HG03103 (cell line): ENCODE data around the gene ALG8.

Source experiments
- ATAC-seq: cut with Tn5 transposase; IDR thresholded peaks from one replicate; pipeline ENCODE4 v1.9.1; 2021; ENCODE audit warnings: low read depth; ENCODE audit not compliant: unreplicated experiment

Gene ALG8

DNA sequence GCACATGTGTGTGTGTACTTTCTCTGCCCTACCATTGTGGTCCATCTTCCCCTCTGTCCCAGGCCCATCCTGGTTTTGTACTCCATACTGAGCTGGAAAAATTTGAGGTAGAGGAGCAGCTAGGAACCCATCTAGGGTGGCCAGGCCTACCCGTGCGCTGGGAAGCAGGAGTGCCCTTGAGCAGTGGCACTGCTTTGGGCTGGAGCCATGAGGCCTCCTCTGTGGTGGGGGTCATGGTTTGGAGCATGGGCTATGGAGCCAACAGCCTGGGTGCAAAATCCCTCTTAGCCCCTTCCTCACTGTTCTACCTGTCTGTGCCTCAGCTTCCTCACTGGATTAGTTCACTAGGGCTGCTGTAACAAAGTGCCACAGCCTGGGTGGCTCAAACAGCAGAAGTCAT is 21.9 kb upstream of the ALG8 start:
- ATAC-seq = no peak

DNA sequence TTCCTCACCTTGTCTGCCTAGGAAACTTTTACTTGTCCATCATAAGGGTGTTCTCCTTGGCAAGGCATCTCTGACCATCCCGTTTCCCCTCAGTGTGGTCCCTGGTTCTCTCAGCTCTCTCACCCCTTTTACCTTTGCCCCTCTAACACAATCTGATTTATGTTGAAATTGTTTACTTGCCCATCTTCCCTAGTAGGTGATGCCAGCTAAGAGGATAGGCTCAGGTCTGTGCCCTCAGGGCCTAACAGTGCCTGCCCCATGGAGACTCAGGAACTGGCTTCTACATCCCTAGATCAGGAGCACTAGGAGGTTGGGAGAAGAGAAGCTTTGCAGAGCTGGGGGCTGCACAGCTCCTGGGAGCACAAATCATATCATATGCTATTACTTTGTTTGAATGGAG is 21.1 kb upstream of the ALG8 start:
- ATAC-seq = no peak

DNA sequence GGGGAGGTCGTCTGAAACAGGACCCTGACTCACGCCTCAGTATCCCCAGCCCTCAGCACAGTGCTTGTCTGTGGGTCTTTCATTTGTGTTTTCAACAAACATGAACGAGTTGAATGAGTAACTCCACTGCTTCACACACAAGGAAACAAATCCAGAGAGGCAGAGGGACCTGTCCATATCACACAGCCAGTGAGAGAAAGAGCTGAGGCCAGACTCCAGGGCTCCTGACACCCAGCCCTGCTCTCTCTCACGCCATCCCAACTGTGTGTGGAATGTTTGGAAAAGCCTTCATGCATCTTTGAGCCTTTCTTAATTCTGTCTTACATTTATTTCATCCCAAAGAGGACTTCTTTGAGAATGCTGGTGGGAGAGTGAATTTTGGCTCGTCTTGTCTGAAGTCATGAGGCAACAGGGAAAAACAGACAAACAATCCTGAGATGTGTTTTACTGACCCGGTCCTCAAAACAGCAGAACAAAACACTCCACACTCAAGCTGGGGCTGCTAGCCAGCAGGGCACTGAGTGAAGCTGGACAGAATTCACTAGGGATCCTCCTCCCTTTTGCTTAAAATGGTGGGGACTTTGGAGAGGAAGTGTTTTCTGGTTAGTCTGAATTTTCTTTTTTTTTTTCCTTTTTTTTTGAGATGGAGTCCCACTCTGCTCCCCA is 19.7 kb upstream of the ALG8 start:
- no peak for ATAC-seq

DNA sequence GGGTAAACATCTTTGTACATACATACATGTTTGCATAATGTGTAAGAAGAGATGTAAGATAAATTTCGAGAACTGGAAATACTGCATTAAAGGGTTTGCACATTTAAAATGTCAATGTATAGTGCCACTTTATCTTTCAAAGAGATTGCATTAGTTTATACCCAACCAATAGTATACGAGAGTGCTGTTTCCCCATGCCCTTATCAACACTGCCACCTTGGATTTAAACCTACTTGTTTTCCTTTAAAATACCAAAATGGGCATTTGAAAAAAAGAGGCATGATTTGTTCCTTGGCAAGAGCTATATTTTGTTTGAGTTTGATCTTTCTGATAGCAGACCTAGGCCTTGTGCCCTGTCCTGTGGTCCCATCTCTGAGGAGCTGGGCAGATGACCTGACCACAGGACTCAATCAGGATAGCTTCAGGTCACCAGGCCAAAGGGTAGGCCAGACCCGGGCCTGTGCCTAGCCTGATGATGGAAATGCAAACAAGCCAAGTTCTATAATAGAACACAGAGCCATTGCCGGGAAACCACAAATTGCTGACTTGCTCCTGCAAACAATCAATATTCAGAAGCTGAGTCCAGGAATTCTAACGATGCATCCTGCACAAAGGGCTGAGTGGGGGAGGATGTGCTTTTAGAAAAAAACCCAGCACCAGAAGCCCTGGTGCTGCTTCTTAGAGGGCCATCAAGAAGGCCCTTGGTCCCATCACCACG is 16.9 kb upstream of the ALG8 start:
- no peak for ATAC-seq

DNA sequence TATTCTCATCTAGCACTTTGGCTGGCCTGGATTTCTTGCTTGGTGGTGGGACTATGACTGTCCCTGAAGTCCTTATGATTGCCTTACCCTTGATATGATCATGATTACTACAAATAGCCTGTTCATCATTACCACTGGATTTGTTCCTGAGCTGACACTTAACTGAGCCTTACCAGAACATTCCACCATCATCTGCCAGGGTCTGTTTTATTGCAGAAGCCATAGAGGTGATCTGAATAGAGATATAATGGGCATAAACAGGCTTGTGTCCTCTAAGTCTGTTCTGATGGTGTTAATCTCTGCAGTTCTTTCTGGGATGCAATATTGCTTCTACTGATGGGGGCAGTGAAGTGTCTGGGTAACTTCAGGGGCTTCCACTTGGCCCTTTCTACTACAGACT is 12.4 kb upstream of the ALG8 start:
- ATAC-seq = no peak

DNA sequence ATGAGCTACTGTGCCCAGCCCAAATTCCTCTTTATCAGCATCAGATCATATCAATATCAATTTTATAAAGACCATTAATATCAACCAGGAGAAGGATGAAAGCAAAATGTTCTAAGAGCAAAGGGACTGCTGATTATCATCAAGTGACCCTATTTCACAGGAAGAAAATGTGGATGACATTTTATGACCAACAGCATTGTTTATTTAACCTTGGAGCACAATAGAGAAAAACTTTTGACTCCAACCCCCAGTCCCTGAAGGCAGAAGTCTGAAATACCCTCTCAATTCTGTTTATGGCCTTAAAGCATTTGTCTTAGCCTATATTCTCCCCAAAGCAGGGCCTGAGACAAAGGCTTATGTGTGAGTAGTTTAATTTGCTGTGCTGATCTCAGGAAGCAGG is 11.3 kb upstream of the ALG8 start:
- ATAC-seq = no peak

DNA sequence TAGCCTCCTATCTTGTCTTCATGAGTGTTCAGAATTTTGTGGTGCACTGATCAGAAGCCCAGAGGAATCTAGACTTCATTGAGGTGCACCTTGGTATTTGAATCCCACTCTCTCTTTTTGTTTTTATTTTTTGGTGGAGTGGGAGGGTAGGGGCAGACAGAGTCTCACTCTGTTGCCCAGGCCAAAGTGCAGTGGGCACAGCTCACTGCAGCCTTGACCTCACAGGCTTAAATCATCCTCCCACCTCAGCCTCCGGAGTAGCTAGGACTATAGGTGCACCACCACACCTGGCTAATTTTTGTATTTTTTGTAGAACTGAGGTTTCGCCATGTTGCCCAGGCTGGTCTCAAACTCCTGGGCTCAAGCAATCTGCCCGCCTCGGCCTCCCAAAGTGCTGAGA is 10.9 kb upstream of the ALG8 start:
- no peak for ATAC-seq

DNA sequence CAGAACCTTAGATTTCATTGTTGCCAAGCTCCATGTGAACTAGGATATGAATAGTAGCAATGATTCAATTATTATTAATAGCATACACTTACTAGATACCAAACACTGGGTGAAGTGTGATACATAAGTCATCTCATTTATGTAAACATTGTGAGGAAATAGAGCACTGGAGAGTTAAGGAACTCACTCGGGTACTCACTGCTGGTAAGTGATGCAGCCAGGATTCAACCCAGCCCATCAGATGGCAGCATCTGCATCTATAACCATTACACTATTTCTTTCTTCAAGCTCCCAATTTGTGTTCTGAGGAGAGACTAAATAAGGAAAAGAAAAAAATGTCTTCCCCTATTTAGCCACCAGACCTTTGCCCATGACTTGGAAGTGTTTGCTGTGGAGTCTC is 10.2 kb upstream of the ALG8 start:
- no peak for ATAC-seq

DNA sequence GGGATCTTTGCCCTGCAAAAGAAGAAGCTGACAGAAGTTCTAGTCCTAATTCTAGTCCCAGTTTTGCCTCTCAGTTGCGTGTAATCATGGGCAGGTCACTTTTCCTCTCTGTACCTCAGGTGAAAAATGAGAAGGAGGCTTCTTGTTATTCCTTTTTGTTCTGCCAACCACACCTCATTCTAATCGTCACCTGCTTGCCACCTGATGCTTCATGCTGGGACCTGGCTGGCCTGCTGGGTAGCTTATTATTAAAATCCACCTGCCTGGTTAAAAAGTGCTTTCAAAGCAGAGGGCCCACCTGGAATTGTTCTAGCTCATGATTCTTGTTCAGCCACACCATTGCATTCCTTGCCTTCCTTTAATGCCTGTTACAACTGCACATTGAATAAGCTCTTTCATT is 8.4 kb upstream of the ALG8 start:
- no peak for ATAC-seq

DNA sequence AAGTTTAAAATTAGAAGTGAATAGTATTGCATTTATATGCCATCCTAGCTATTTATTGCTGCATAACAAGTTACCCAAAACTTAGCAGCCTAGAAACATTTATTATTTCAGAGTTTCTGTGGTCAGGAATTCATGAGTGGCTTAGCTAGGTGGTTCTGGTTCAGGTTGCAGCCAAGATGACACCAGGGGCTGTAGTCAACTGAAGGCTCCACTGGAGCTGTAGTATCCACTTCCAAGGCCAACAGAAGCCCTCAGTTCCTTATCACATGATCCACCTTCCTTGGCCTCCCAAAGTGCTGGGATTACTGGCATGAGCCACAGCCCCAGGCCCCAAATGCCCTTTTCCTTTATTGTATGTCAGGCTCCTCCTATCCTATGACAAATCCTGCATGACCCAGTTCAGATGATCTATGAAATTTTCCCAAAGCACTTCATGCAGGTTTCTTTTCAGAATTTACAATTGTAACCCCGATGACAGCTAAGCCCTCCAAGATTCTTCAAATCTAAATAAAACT is 6.1 kb upstream of the ALG8 start:
- no peak for ATAC-seq

DNA sequence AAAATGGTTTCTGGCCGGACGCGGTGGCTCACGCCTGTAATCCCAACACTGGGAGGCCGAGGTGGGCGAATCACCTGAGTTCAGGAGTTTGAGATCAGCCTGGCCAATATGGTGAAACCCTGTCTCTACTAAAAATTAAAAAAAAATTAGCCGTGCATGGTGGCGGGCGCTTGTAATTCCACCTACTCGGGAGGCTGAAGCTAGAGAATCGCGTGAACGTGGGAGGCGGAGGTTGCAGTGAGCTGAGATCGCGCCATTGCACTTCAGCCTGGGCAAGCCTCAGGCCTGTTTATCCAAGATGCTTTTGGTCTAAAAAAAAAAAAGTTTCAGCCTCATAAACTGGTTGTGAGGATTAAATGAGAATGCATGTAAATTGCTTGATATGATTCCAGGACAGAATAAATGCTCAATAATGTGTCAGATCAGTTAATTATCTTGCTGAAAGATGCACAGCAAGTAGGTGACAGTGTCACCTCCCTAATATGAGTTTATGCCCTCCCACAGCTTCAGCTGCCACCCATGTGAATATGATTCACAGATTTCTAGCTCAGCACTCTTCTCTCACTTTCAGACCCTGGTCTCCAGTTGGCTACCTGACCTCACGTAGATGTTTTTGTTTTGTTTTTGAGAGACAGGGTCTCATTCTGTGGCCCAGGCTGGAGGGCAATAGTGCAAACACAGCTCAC is 1.1 kb upstream of the ALG8 start:
- ATAC-seq = no peak

DNA sequence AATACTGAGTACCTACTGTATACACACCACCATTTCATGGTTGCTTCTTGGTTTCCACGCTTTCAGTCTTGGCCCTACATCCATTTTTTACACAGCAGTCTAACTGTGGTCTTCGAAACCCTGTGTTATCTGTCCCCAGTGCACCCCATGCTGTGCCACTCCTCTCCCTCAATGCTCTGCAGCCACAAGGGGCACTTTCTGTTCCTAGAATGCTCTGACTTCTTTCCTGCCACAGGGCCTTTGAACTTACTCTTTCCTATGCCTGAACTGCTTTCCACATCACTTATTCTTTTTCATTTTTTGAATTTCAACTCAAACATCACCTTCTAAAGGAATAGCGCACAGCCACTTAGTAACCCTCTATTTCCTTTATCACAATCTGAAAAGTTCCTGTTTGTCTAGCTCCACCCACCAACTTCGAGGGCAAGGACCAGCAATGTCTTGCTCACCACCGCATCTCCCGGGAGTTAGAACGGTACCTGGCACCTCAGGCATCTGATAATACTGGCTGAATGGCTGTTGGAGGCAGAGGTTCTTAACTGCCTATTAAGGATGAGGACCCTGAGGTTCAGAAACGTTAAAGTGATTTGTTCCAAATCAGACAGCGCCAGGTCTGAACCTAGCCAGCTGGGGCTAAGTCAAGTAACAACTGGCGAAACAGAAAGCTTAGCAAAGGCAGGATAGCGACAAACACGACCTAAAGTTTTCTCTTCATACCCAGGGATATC is 568 bp downstream of the ALG8 start:
- peak; percentile 19 for ATAC-seq

DNA sequence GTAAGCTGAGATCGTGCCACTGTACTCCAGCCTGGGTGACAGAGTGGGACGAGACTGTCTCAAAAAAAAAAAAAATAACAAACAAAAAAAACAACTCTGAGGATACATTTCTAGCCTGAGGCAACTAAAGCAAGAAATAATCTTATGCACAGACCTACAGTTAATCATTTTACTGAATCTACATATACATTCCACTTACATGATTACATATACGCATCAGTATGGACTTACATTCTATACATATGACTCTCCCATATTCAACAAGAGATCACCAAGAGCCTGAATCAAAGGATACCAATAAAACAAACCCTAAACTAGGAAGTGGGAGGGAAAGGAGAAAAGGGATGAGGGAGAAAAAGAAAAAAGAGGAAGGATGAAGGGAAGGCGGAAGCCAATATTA is 1.1 kb downstream of the ALG8 start:
- ATAC-seq = no peak

DNA sequence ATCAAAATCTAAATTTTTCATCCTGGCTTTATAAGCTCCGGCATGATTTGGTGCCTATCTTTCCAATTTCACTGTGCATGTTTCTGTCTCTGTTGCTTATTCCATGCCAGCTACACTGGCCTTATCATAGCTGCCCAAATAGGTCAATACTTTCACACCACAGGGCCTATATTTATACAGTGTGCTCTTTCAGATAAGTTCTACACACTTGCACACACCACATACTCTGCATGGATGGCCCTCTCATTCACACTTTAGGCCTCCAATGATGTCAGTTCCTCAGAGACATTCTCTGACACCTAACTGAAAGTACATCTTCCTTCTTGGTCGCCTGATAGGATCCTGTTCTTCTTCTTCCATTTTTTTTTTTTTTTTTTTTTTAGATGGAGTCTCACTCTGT is 7.0 kb downstream of the ALG8 start:
- no peak for ATAC-seq

DNA sequence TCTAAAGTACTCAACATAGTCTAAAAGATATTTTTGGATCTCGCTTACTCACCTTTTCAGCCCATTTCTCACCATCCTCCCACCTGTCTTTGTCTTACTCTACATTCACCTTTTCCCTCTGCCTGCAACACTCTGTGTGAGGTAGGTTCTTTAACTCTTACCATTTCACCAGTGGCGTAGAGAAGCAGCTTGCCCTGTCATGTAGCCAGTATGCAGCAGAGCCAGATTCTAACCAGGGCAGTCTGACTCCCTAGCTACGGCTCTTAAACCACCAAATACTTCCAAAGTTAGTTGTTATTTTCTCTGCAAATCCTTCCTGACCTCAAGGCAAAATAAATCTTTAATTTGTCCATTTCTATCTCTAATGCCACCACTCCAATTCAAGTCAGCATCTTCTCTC is 7.5 kb downstream of the ALG8 start:
- no peak for ATAC-seq

DNA sequence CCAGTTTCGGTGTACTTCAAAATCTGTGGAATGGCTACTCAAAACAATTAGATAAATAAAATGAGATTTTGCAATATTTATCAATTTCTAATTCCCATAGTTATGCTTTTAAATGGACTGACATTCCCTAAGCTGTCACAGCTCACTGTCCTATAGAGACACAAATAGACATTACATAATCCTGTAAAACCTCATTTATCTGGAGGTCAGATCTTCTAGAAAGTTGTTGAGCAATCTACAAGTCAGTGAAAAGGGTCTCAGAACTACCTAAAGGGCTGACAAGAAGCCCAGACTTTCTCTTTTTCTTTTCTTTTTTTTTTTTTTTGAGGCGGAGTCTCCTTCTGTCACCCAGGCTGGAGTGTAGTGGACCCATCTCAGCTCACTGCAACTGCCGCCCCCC is 12.0 kb downstream of the ALG8 start:
- no peak for ATAC-seq

DNA sequence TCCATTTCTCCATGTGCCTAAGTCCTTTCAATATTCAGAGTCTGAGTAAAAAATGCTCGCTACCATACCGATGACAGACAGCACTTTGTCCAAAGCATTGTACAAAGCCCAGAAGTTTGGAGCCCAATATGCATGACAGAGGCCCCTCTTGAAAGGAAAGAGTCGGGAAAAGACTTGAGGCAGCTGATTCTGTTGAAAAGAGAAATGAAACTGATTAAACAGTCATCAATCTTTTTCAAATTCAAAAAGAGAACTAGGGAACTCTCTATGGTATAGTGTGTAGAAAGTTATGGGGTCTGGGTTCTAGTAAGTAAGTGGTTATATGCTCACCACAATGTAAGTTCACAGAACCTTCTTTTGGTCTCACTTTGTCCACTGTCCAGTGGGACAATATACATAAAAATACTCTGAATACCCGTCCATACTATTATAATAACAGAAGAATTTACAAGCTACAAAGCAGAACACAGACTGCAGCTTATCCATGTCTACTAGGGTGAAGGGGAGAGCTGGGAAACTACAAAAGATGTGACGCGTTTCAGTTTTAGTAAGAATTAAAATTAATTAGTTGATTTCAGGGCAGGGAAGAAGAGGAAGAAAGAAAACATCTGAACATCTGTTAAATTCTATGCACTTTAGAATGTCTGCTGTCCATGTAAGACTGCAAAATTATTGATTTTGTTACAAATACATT is 26.7 kb downstream of the ALG8 start:
- ATAC-seq = peak; percentile 51

DNA sequence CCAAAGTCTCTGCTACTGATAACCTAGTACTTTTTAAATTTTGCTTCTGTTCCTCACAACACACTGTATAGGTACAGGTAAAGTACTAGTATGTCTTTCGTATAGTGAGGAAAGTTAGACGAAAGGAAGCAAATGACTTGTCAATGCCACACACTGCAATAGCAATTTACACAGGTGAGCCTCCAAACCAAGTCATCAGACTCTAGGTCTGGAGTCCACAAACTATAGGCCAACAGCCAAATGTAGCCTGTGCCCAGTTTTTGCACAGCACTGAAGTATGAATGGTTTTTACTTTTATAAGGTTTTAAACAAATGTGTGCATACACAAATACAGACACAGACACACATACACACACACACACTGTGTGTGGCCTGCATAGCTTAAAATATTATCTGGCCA is 28.1 kb downstream of the ALG8 start:
- no peak for ATAC-seq

DNA sequence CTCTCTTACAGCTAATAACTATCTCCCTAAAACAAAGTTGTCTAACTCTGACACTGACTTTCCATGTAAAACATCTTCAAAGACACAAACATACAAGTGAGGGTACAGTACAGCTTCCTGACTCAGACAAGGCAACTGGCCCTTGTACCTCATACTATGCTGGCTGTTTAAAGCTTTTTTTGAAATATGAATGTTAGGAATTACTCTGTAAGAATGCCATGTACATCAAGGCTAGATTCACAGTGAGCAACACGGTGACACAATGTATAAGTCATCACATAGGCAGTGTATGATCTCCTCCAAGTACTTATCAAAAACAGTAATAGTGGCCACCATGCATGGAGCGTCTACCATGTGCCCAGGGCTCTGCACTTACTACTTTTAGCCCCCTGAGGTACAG is 28.6 kb downstream of the ALG8 start:
- ATAC-seq = no peak

DNA sequence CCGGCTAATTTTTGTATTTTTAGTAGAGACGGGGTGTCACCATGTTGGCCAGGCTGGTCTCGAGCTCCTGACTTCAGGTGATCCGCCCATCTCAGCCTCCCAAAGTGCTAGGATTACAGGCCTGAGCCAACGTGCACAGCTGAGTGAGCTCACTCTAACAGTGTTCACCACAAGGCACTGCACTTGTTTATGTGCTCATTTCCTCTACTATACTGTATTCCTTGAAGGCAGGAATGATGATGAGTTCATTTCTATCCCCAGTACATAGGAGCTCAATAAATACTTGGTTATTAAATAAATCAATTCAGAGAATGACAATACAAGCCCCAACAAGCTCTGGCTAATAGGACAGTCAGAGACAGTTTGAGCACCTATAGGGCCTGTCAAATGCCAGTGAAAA is 29.1 kb downstream of the ALG8 start:
- no peak for ATAC-seq
